NCI-H1436 (cell line): Measurements from ENCODE around the gene PEX5.
"Not testable (repeated sequence)": the region's sequence is repeated elsewhere in the genome, so short reads cannot be mapped to it uniquely, and the experiment has no call there.

Experiments used
- DNase-seq: peaks from one replicate; lab custom pipeline; 2025; lab: John Stamatoyannopoulos, UW

The PEX5 gene

DNA sequence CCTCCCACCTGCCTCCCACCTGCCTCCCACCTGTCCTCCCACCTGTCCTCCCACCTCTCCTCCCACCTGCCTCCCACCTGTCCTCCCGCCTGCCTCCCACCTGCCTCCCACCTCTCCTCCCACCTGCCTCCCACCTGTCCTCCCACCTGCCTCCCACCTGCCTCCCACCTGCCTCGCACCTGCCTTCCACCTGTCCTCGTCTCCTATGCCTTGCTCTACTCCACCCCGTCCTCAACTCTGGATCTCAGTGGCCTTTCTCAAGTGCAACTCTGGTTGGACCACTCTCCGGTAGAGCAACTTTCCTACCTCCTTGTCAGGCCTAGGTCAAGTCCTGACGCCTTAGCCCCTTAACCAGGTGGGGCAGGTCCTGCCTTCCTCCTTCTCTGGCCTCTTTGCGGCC, 29.3 kb upstream of the PEX5 start:
- no peak for DNase-seq

- DNase-seq: no peak
Observed at GRCh38 chr12:7161327-7161726, 28.2 kb upstream of the PEX5 start.

- no peak for DNase-seq
Observed at GRCh38 chr12:7161811-7162210, 27.7 kb upstream of the PEX5 start.

DNA sequence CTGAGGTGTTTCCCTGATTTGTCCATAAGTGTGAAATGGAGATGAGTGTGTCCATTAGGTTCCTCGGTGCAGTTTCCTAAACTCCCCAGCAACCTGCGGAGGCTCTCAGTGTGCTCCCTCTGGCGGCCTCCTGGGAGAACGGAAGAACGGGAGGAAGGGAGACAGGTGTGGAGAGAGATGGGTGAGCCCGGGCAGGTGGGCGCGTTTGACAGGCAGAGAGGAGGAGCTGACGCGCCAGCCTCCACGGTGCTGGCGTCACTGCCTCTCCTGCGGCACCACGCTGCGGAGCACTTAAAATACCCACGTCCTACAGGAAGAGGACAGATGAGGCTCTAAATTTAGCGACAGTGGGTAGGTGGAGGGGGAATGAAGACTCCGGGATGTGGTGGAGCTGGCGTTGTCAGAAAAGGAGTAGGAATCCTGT, 26.8 kb upstream of the PEX5 start:
- peak; percentile 74 for DNase-seq

DNA sequence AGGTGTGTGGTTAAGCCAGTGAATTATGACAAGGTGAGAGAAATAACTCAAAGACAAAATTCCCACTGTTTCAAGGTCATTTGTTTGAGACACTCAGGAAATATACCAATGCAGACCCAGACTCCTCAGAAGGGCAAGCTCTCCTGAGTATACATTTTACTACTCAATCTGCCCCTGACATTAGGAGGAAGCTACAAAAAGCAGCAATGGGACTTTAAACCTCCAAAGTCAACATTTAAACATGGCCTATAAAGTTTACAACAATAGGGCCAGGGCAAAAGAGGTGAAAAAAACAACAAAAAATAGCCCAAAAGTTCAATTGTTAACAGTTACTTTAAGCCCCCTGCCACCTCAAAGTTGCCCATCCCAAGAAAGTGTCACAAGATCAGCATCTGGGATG, 19.5 kb upstream of the PEX5 start:
- no peak for DNase-seq

GRCh38 chr12:7171854-7172253, 17.6 kb upstream of the PEX5 start:
- no peak for DNase-seq

- no peak for DNase-seq
Observed at GRCh38 chr12:7175493-7175892, 14.0 kb upstream of the PEX5 start.

- DNase-seq: no peak
Observed at GRCh38 chr12:7176595-7176994, 12.9 kb upstream of the PEX5 start.

DNA sequence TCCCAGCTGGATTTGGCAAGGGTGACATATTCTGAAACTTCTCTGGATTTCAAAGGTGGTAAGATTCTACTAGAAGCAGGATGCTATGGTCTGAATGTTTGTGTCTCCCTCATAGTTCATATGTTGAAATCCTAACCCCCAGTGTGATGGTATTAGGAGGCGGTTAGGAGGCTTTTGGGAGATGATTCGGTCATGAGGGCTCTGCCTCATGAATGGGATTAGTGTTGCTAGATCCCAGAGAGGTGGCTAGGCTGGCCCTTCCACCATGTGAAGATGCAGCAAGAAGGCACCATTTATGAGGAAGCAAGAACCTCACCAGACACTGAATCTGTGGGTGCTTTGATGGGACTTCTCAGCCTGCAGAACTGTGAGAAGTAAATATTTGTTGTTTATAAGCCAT, 11.0 kb upstream of the PEX5 start:
- no peak for DNase-seq

DNA sequence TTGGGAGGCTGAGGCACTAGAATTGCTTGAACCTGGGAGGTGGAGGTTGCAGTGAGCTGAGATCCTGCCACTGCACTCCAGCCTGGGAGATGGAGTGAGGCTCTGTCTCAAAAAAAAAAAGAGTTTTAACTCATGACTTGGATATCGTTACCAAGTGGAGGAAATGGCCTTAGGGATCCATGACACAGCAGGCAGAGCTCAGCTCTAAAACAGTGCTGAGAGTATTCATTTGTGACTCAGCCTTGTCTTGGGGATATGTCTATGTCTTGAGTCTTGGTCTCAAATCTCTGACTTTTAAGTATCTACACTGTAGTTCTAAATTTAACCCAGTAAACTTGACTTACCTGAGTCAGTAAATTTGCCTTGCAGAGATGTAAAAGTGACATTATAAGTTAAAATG, 8.8 kb upstream of the PEX5 start:
- DNase-seq: no peak

DNA sequence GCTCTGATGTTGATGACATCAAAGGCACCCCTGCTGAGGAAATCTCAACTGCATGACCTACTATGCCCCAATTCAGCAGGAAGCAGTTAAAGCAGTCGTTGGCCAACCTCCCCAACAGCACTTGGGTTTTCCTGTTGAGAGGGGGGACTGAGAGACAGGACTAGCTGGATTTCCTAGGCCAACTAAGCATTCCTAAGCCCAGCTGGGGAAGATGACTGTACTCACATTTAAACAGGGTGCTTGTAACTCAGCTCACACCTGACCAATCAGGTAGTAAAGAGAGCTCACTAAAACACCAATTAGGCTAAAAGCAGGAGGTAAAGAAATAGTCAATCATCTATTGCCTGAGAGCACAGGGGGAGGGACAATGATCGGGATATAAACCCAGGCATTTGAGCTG, 3.4 kb upstream of the PEX5 start:
- not testable (repeated sequence) for DNase-seq

GRCh38 chr12:7188562-7189397, 706 bp upstream of the PEX5 start:
- DNase-seq: peak; percentile 20

- peak; percentile 22 for DNase-seq
Observed at GRCh38 chr12:7190268-7191055, 976 bp downstream of the PEX5 start.

DNA sequence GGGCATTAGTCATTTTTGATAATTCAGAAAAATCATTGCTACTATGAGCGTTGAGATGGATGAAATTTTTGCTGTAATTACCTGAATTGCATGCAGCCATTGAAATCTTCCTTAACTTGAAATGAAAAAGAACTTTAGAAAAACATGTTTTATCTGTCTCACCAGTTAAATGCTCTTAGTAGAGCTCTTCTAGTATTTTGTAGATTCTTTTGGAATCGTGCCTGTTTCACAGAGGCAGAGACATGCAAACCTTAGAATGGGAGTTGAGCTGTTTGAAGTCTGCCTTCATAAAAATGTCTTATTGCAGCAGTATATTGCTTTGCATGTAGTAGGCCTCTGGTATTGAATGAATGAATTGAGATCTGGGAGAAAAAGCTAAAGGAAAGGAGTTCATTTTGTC, 4.2 kb downstream of the PEX5 start:
- DNase-seq: no peak

DNA sequence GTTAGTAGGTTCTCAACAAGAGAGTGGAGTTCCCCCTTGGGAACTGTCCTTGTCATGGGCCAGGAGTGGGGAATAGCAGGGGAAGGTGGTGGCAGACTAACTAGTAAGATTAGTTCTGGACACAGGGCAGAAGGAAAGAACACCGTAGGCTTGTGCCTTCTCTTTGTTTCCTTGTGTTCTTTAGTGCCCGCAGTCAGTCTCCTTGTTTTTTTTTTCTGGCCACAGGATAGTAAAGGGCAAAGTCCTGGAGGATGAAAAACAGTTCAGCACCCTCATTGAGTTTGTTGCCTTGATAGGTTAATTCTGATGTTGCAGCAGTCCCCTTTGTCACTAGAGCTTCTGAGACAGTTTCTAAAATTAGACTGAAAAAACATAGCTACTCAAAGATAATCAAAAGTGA, 8.4 kb downstream of the PEX5 start:
- DNase-seq: no peak

- DNase-seq: no peak
Observed at GRCh38 chr12:7203109-7203508, 13.6 kb downstream of the PEX5 start.

GRCh38 chr12:7205091-7205490, 15.6 kb downstream of the PEX5 start:
- DNase-seq: no peak

- no peak for DNase-seq
Observed at GRCh38 chr12:7206691-7207090, 17.2 kb downstream of the PEX5 start.

DNA sequence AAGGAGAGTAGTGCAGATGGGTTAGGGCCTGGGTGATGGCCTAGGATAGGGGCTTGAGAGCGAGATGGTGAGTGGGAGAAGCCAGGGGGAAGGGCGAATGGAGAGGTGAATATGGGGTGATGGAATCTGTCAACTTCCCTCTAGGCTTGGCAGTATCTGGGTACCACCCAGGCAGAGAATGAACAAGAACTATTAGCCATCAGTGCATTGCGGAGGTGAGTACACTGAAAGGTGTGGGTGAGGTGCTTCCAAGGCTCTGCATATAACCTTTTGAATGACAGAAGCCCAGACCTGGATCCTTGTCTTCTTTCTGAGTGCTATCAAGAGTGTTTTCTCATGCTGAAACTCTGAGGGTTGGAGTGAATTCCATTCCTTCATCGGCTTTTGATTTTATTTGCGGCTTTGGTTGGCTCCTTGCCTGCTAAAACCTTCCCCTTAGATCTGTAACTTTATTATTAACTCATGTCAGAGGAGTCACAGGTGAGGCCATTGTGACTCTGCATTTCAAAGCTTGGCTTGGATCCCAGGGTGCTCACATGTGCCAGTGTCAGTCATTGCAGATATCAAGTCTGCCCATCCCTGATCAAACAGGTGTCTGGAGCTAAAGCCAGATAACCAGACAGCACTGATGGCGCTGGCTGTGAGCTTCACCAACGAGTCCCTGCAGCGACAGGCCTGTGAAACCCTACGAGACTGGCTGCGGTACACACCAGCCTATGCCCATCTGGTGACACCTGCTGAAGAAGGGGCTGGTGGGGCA, 18.6 kb downstream of the PEX5 start:
- no peak for DNase-seq

DNA sequence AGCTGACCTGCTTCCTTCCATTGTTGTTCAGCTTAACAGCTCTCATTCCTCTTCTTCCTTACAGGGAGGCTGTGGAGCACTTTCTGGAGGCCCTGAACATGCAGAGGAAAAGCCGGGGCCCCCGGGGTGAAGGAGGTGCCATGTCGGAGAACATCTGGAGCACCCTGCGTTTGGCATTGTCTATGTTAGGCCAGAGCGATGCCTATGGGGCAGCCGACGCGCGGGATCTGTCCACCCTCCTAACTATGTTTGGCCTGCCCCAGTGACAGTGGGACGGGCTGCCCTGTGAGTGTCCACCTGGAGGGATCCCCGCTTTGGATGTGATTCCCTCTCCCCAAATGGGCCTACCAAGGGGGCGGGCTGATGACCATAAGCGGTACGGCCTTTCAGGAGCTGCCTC, 20.5 kb downstream of the PEX5 start:
- DNase-seq: no peak

- DNase-seq: no peak
Observed at GRCh38 chr12:7210642-7211151, 21.2 kb downstream of the PEX5 start.

GRCh38 chr12:7212678-7213077, 23.2 kb downstream of the PEX5 start:
- DNase-seq: no peak
